ENCODE measurements around the gene RCOR1.

RCOR1 gene

GRCh38 chr14:102776761-102777710 lies 184.6 kb downstream of the RCOR1 start, which contains the start of gene TRAF3:
TRAF3 (plus strand) TSS chr14:102777449; CDS start chr14:102870202, 92,753 bp downstream.
- no peak for DNase-seq (ENCODE audit: low spot score)

- DNase-seq (ENCODE audit: low spot score), result no peak
These were observed 185.4 kb downstream of the RCOR1 start for GRCh38 chr14:102777711-102778337.

GRCh38 chr14:102778338-102779083 lies 186.1 kb downstream of the RCOR1 start:
- DNase-seq (ENCODE audit: low spot score), result no peak

- DNase-seq (ENCODE audit: low spot score), result no peak
These were observed 186.6 kb downstream of the RCOR1 start for GRCh38 chr14:102779084-102779462.

GRCh38 chr14:102779574-102780315 lies 187.3 kb downstream of the RCOR1 start:
- DNase-seq (ENCODE audit: low spot score), result no peak

Data from left forelimb (tissue), 1 donor.